GM12878 (cell line): ENCODE data around the gene BCAS2. TPM values are rescaled to one million over a fixed set of nuclear protein-coding genes. Genes with fewer than 3 reads are reported as not detected.

Experiments
- BCL11A ChIP-seq: IDR thresholded peaks from 2 replicates; pipeline ENCODE4 v1.6.1; 2011; ENCODE audit warnings: low read depth, low read length
- HDAC6 ChIP-seq: fragments of 200-600 bp; sonication (generic); IDR thresholded peaks from one replicate; pipeline ENCODE4 v1.8.0; 2017; ENCODE audit warnings: antibody characterized with exemption; ENCODE audit not compliant: unreplicated experiment
- HDGF ChIP-seq: fragments of 450-650 bp; IDR thresholded peaks from 2 replicates; pipeline ENCODE4 v1.6.1; 2016; ENCODE audit warnings: antibody characterized with exemption
- MYC ChIP-seq: IDR thresholded peaks from 2 replicates; pipeline ENCODE4 v1.6.1; 2011; ENCODE audit warnings: mild to moderate bottlenecking, low read length, moderate library complexity, inconsistent platforms; ENCODE audit not compliant: insufficient read depth, insufficient replicate concordance, insufficient read length, severe bottlenecking
- NFIC ChIP-seq: IDR thresholded peaks from 2 replicates; pipeline ENCODE4 v1.6.1; 2012; ENCODE audit warnings: low read depth, mild to moderate bottlenecking, inconsistent platforms, low read length, moderate library complexity
- PAX5 ChIP-seq: IDR thresholded peaks from 2 replicates; pipeline ENCODE4 v1.6.1; 2011; ENCODE audit warnings: low read depth, low read length, borderline replicate concordance
- RB1 ChIP-seq: fragments of 450-650 bp; formaldehyde crosslinking; IDR thresholded peaks from 2 replicates; pipeline ENCODE4 v1.6.1; 2017; ENCODE audit warnings: mild to moderate bottlenecking, borderline replicate concordance
- RUNX3 ChIP-seq: IDR thresholded peaks from 2 replicates; pipeline ENCODE4 v1.6.1; 2012; ENCODE audit warnings: low read length, inconsistent platforms
- SIX5 ChIP-seq: IDR thresholded peaks from 2 replicates; pipeline ENCODE4 v1.6.1; 2011; ENCODE audit warnings: mild to moderate bottlenecking, low read depth, low read length, moderate library complexity; ENCODE audit not compliant: severe bottlenecking
- STAT1 ChIP-seq: fragments of 450-650 bp; conservative IDR thresholded peaks from 2 replicates; pipeline ENCODE4 v1.6.1; 2014; ENCODE audit warnings: antibody characterized with exemption, mild to moderate bottlenecking
- ZNF24 ChIP-seq: fragments of 450-650 bp; IDR thresholded peaks from 2 replicates; pipeline ENCODE4 v1.6.1; 2017; ENCODE audit warnings: antibody characterized with exemption, mild to moderate bottlenecking
- ZNF274 ChIP-seq: IDR thresholded peaks from one replicate; pipeline ENCODE4 v1.8.0; 2011; ENCODE audit not compliant: insufficient read length, insufficient read depth
- polyA plus RNA-seq, 11 experiments: library from polyadenylated mRNA; depleted of rRNA in 4 of 11; unstranded in 6 of 11; stranded (reverse) in 5 of 11; fragments of >200 nt; fragmentation: Nextera tagmentation in 4 of 11; fragmentation: Illumina TruSeq in 1 of 11; extraction: Ambion mirVana in 4 of 11; extraction: Trizol in 1 of 11; gene quantifications; 1 replicate in 1 of 11; 2 replicates in 10 of 11; pipeline versions ENCODE4 v1.2.1 to v1.2.3, GENCODE V29; 2011 to 2016; ENCODE audit warnings: inconsistent platforms in 2 of 11, missing spikeins in 2 of 11, low read depth in 1 of 11
- total RNA-seq, 4 experiments: library from RNA; depleted of rRNA in 3 of 4; stranded (reverse); fragments of >200 nt in 3 of 4; fragmentation: Illumina TruSeq in 1 of 4; extraction: Trizol in 1 of 4; gene quantifications; 2 replicates each; pipeline versions ENCODE4 v1.2.1 to v1.2.3, GENCODE V29; 2013 to 2021
- TF ChIP-seq, protein P1 (sequence below): fragments of 450-650 bp; IDR thresholded peaks from 2 replicates; pipeline ENCODE4 v1.6.1; 2017; ENCODE audit warnings: antibody characterized with exemption, mild to moderate bottlenecking, moderate library complexity
- TF ChIP-seq, protein P2 (sequence below): fragments of 450-650 bp; IDR thresholded peaks from 2 replicates; pipeline ENCODE4 v1.6.1; 2016; ENCODE audit warnings: mild to moderate bottlenecking
- TF ChIP-seq, protein P3 (sequence below): fragments of 450-650 bp; IDR thresholded peaks from 2 replicates; pipeline ENCODE4 v1.6.1; 2017; ENCODE audit warnings: mild to moderate bottlenecking, low read depth, inconsistent platforms; ENCODE audit not compliant: poor library complexity, severe bottlenecking
- TF ChIP-seq, protein P4 (sequence below): fragments of 450-650 bp; IDR thresholded peaks from 2 replicates; pipeline ENCODE4 v1.6.1; 2018; ENCODE audit warnings: borderline replicate concordance, mild to moderate bottlenecking; ENCODE audit not compliant: partially characterized antibody

BCAS2 gene
- total and polyA plus RNA-seq, 10 of the 15 experiments (the other 5 are each of a cell fraction or from before 2014, with no cell fraction given): 37.3 to 129 (median 60.7) TPM

DNA sequence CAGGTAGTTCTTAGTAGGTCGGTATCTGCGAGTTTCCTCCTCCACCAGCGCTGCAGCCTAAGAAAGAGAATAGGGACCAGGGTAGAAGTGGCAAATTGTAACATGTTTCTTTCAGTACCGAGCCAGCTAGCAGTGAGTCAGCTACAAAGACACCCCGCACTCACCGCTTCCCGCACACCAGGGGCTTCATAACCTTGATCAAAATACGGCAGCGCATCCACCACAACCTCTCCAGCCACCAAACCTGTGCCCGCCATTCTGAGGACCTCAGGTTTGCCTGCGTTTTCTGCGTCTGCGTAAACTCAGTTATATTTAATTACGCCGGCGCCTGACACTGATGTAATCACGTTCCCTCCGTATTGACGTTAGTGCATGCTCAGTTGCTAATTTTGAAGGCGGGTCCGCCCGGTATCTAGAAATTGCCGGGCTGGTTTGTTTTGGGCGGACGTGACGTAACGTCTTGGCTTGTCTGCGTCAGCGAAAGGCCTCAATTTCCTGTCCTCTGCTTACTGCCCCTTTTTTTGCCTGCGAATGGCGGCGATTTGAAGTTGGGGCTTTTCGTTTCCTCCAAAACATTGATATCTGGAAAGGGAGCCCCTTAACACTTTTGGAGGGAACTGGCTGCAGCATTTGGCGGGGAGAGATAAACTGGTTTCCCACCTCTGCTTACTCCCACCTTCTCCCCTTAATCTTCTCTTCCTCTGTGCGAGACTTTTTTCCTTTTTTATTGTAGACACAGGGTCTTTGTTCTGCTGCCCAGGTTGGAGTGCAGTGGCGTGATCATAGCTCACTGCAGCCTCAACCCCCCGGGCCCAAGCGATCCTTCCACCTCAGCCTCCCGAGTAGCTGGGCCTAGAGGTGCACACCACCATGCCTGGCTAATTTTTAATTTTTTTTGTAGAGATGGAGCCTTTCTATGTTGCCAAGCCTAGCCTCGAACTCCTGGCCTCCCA, at the start of gene BCAS2 (continued):
- TF ChIP-seq, protein P1, sequence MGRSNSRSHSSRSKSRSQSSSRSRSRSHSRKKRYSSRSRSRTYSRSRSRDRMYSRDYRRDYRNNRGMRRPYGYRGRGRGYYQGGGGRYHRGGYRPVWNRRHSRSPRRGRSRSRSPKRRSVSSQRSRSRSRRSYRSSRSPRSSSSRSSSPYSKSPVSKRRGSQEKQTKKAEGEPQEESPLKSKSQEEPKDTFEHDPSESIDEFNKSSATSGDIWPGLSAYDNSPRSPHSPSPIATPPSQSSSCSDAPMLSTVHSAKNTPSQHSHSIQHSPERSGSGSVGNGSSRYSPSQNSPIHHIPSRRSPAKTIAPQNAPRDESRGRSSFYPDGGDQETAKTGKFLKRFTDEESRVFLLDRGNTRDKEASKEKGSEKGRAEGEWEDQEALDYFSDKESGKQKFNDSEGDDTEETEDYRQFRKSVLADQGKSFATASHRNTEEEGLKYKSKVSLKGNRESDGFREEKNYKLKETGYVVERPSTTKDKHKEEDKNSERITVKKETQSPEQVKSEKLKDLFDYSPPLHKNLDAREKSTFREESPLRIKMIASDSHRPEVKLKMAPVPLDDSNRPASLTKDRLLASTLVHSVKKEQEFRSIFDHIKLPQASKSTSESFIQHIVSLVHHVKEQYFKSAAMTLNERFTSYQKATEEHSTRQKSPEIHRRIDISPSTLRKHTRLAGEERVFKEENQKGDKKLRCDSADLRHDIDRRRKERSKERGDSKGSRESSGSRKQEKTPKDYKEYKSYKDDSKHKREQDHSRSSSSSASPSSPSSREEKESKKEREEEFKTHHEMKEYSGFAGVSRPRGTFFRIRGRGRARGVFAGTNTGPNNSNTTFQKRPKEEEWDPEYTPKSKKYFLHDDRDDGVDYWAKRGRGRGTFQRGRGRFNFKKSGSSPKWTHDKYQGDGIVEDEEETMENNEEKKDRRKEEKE: no peak
- TF ChIP-seq HDGF (no peak), ZNF24 (no peak), STAT1 (no peak), MYC (no peak), BCL11A (peak; percentile 9; the same call in 1 of the 2 replicates), HDAC6 (no peak), PAX5 (no peak), NFIC (no peak), SIX5 (peak; percentile 56), RUNX3 (peak; percentile 67), ZNF274 (no peak), RB1 (no peak)
- TF ChIP-seq, protein P2, sequence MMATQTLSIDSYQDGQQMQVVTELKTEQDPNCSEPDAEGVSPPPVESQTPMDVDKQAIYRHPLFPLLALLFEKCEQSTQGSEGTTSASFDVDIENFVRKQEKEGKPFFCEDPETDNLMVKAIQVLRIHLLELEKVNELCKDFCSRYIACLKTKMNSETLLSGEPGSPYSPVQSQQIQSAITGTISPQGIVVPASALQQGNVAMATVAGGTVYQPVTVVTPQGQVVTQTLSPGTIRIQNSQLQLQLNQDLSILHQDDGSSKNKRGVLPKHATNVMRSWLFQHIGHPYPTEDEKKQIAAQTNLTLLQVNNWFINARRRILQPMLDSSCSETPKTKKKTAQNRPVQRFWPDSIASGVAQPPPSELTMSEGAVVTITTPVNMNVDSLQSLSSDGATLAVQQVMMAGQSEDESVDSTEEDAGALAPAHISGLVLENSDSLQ: peak; percentile 84
- TF ChIP-seq, protein P3, sequence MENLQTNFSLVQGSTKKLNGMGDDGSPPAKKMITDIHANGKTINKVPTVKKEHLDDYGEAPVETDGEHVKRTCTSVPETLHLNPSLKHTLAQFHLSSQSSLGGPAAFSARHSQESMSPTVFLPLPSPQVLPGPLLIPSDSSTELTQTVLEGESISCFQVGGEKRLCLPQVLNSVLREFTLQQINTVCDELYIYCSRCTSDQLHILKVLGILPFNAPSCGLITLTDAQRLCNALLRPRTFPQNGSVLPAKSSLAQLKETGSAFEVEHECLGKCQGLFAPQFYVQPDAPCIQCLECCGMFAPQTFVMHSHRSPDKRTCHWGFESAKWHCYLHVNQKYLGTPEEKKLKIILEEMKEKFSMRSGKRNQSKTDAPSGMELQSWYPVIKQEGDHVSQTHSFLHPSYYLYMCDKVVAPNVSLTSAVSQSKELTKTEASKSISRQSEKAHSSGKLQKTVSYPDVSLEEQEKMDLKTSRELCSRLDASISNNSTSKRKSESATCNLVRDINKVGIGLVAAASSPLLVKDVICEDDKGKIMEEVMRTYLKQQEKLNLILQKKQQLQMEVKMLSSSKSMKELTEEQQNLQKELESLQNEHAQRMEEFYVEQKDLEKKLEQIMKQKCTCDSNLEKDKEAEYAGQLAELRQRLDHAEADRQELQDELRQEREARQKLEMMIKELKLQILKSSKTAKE: no peak
- TF ChIP-seq, protein P4, sequence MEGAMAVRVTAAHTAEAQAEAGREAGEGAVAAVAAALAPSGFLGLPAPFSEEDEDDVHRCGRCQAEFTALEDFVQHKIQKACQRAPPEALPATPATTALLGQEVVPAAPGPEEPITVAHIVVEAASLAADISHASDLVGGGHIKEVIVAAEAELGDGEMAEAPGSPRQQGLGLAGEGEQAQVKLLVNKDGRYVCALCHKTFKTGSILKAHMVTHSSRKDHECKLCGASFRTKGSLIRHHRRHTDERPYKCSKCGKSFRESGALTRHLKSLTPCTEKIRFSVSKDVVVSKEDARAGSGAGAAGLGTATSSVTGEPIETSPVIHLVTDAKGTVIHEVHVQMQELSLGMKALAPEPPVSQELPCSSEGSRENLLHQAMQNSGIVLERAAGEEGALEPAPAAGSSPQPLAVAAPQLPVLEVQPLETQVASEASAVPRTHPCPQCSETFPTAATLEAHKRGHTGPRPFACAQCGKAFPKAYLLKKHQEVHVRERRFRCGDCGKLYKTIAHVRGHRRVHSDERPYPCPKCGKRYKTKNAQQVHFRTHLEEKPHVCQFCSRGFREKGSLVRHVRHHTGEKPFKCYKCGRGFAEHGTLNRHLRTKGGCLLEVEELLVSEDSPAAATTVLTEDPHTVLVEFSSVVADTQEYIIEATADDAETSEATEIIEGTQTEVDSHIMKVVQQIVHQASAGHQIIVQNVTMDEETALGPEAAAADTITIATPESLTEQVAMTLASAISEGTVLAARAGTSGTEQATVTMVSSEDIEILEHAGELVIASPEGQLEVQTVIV: no peak
